HCT116 (cell line): ENCODE results near the gene SLC6A11. TPM values are rescaled to one million over a fixed set of nuclear protein-coding genes. Genes with fewer than 3 reads are reported as not detected.

Experiments
- ATAC-seq: fragments of 200-7000 bp; cut with Tn5 transposase; 2 replicates; pipeline ENCODE4 v1.9.1; 2020; ENCODE audit warnings: mild to moderate bottlenecking, moderate library complexity
- BruUV-seq: library from RNA; stranded (reverse); fragments of 400-500 nt; replicated peaks from 2 replicates; lab custom pipeline; 2021; lab: Mats Ljungman, UMichigan
- CTCF ChIA-PET: fragments of 300-600 bp; sonication (Branson Sonifier 250); formaldehyde crosslinking; loops from one replicate; lab custom pipeline; 2021; ENCODE audit warnings: antibody characterized with exemption; lab: Charles Lee
- POLR2A ChIA-PET: fragments of 300-600, 350-600 bp; sonication (Branson Sonifier 250); formaldehyde crosslinking; loops from one replicate; lab custom pipeline; 2021; ENCODE audit warnings: antibody characterized with exemption; lab: Charles Lee
- RAD21 ChIA-PET, 2 experiments: fragments of 300-600 bp; sonication (Branson Sonifier 250); formaldehyde crosslinking; loops; one replicate each; lab custom pipeline; 2023; ENCODE audit warnings: low total read pairs in 2 of 2; ENCODE audit not compliant: uncharacterized antibody in 2 of 2, unreplicated experiment in 2 of 2, low non-redundant PET in 1 of 2; lab: Charles Lee
- DNase-seq: peaks from one replicate; pipeline ENCODE4 v3.0.0-alpha.2; 2010; ENCODE audit warnings: low read depth, low spot score
- H2AFZ ChIP-seq: fragments of 200-600 bp; shearing (Covaris generic), sonication (generic); 2 replicates; pipeline ENCODE4 v1.6.1; 2017; ENCODE audit warnings: low read depth, mixed run types, mixed read lengths, antibody characterized with exemption, low read length; ENCODE audit not compliant: poor library complexity, severe bottlenecking
- H3K27ac ChIP-seq: 2 replicates; pipeline ENCODE4 v1.5.1; 2012; ENCODE audit warnings: low read depth, low read length
- H3K27me3 ChIP-seq: fragments of 200-600 bp; sonication (generic); 2 replicates; pipeline ENCODE4 v1.6.1; 2016; ENCODE audit warnings: mixed run types, low read length, mixed read lengths; ENCODE audit not compliant: insufficient read depth
- H3K36me3 ChIP-seq, 2 experiments: fragments of 200-500 bp in 1 of 2; fragments of 200-600 bp in 1 of 2; sonication (Bioruptor generic) in 1 of 2; sonication (generic) in 1 of 2; 2 replicates each; pipeline versions ENCODE4 v1.5.1 to v1.6.1; 2014 to 2016; ENCODE audit warnings: low read length in 2 of 2, inconsistent platforms in 1 of 2, mixed read lengths in 1 of 2, mixed run types in 1 of 2; ENCODE audit not compliant: insufficient read depth in 2 of 2, control insufficient read depth in 1 of 2
- H3K4me1 ChIP-seq, 2 experiments: fragments of 200-600 bp in 1 of 2; sonication (generic) in 1 of 2; 2 replicates each; pipeline versions ENCODE4 v1.5.1 to v1.6.1; 2012 to 2017; ENCODE audit warnings: low read length in 2 of 2, inconsistent platforms in 1 of 2, mild to moderate bottlenecking in 1 of 2, mixed read lengths in 1 of 2, mixed run types in 1 of 2, moderate library complexity in 1 of 2; ENCODE audit not compliant: insufficient read depth in 2 of 2, control insufficient read depth in 1 of 2
- H3K4me2 ChIP-seq: fragments of 200-600 bp; sonication (generic); 2 replicates; pipeline ENCODE4 v1.6.1; 2017; ENCODE audit warnings: mixed run types, low read length, mixed read lengths
- H3K4me3 ChIP-seq, 2 experiments: fragments of 200-600 bp in 1 of 2; sonication (generic) in 1 of 2; replicated peaks in 1 of 2; 2 replicates each; pipeline ENCODE4 v1.5.1; 2011 to 2016; ENCODE audit warnings: low read length in 2 of 2, control low read depth in 1 of 2, low read depth in 1 of 2, mild to moderate bottlenecking in 1 of 2, mixed read lengths in 1 of 2, mixed run types in 1 of 2
- H3K79me2 ChIP-seq: fragments of 200-600 bp; sonication (generic); 2 replicates; pipeline ENCODE4 v1.6.1; 2017; ENCODE audit warnings: mild to moderate bottlenecking, mixed run types, low read length, moderate library complexity, mixed read lengths; ENCODE audit not compliant: insufficient read depth
- H3K9ac ChIP-seq: fragments of 200-600 bp; sonication (generic); 2 replicates; pipeline ENCODE4 v1.6.1; 2016; ENCODE audit warnings: low read length, mixed read lengths
- H3K9me2 ChIP-seq: fragments of 200-600 bp; sonication (generic), shearing (Covaris generic); 2 replicates; pipeline ENCODE4 v1.6.1; 2017; ENCODE audit warnings: mixed run types, mild to moderate bottlenecking, moderate library complexity; ENCODE audit not compliant: insufficient read depth
- H3K9me3 ChIP-seq, 2 experiments: fragments of 200-500 bp in 1 of 2; fragments of 200-600 bp in 1 of 2; sonication (Bioruptor generic) in 1 of 2; sonication (generic) in 1 of 2; 2 replicates each; pipeline ENCODE4 v1.6.1; 2014 to 2017; ENCODE audit warnings: low read length in 2 of 2, mixed read lengths in 2 of 2, inconsistent platforms in 1 of 2, low read depth in 1 of 2, mild to moderate bottlenecking in 1 of 2, mixed run types in 1 of 2, moderate library complexity in 1 of 2; ENCODE audit not compliant: control insufficient read depth in 1 of 2, insufficient read depth in 1 of 2
- H4K20me1 ChIP-seq: fragments of 200-600 bp; sonication (generic), shearing (Covaris generic); 2 replicates; pipeline ENCODE4 v1.6.1; 2017; ENCODE audit warnings: mixed run types, mild to moderate bottlenecking, moderate library complexity; ENCODE audit not compliant: insufficient read depth
- CEBPB ChIP-seq: IDR thresholded peaks from 2 replicates; pipeline ENCODE4 v1.6.1; 2012; ENCODE audit warnings: low read depth
- EZH2 ChIP-seq: fragments of 200-600 bp; sonication (generic); IDR thresholded peaks from 2 replicates; pipeline ENCODE4 v1.6.1; 2017; ENCODE audit warnings: antibody characterized with exemption, mixed run types
- EZH2phosphoT487 ChIP-seq: fragments of 200-600 bp; IDR thresholded peaks from 2 replicates; pipeline ENCODE4 v1.6.1; 2018; ENCODE audit warnings: antibody characterized with exemption, borderline replicate concordance
- FOSL1 ChIP-seq: IDR thresholded peaks from 2 replicates; pipeline ENCODE4 v1.6.1; 2012; ENCODE audit warnings: low read depth
- JUND ChIP-seq: IDR thresholded peaks from 2 replicates; pipeline ENCODE4 v1.6.1; 2012
- RAD21 ChIP-seq: IDR thresholded peaks from 2 replicates; pipeline ENCODE4 v1.6.1; 2012; ENCODE audit warnings: low read depth, mild to moderate bottlenecking
- SP1 ChIP-seq: IDR thresholded peaks from 2 replicates; pipeline ENCODE4 v1.6.1; 2012; ENCODE audit warnings: low read depth
- SRF ChIP-seq: IDR thresholded peaks from 2 replicates; pipeline ENCODE4 v1.6.1; 2012; ENCODE audit warnings: low read depth
- YY1 ChIP-seq: IDR thresholded peaks from 2 replicates; pipeline ENCODE4 v1.6.1; 2011; ENCODE audit warnings: low read length, low read depth, moderate library complexity, mild to moderate bottlenecking; ENCODE audit not compliant: insufficient replicate concordance; ENCODE audit errors: extremely low read depth
- intact Hi-C: fragments of 100-400 bp; cut with micrococcal nuclease; formaldehyde crosslinking; loops from 2 replicates; pipeline ENCODE4 v1.10.0; 2022
- total RNA-seq: library from RNA; stranded (reverse); gene quantifications from one replicate; pipeline ENCODE4 v1.2.1, GENCODE V29; 2021; ENCODE audit not compliant: unreplicated experiment
- TF ChIP-seq, protein P1 (sequence below): IDR thresholded peaks from 2 replicates; pipeline ENCODE4 v1.6.1; 2011; ENCODE audit warnings: mild to moderate bottlenecking, low read length, moderate library complexity; ENCODE audit not compliant: insufficient replicate concordance; ENCODE audit errors: extremely low read depth
- TF ChIP-seq, protein P2 (sequence below): IDR thresholded peaks from 2 replicates; pipeline ENCODE4 v1.6.1; 2012; ENCODE audit warnings: low read depth

Gene SLC6A11
- total RNA-seq, 1 experiment from 2014 or later: not detected

DNA sequence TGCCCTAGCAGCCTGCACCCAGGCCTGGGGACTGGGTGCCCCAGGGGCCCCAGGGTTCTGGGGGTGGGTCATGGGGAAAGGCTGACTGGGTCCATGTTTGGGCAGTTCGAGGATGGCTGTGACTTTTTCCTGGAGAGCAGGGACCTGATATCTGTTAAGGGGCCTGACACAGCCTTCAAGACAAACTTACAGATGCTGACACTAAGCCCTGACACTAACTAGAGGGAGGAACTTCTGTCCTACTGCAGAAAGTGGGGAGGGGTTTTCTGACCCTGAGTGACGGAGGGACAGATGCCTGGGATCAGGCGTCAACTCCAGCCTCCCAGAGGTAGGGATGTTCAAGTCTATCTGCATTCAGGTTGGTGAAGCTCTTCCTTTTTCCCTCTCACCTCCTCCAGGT lies 45.0 kb upstream of the SLC6A11 start:
- Histone ChIP-seq H3K27me3 (peaks cover 8% of the 10 kb centered on the region; the same call in 1 of the 2 replicates), H3K27ac (no peak overlapping the region), H3K9me2 (no peaks in the 10 kb centered on the region), H3K4me2 (no peak overlapping the region), H2AFZ (no peak overlapping the region), H4K20me1 (no peaks in the 10 kb centered on the region), H3K9ac (no peak overlapping the region), H3K9me3 (no peaks in the 10 kb centered on the region), H3K4me3 (no peak overlapping the region), H3K36me3 (no peaks in the 10 kb centered on the region), H3K4me1 (peaks cover 0 to 6% of the 10 kb centered on the region in 2 experiments; a peak in 2 of 4 replicates), H3K79me2 (no peaks in the 10 kb centered on the region)
- ATAC-seq: no peak
- intact Hi-C loops: no loop called here
- TF ChIP-seq EZH2phosphoT487: no peak
- TF ChIP-seq, protein P1, sequence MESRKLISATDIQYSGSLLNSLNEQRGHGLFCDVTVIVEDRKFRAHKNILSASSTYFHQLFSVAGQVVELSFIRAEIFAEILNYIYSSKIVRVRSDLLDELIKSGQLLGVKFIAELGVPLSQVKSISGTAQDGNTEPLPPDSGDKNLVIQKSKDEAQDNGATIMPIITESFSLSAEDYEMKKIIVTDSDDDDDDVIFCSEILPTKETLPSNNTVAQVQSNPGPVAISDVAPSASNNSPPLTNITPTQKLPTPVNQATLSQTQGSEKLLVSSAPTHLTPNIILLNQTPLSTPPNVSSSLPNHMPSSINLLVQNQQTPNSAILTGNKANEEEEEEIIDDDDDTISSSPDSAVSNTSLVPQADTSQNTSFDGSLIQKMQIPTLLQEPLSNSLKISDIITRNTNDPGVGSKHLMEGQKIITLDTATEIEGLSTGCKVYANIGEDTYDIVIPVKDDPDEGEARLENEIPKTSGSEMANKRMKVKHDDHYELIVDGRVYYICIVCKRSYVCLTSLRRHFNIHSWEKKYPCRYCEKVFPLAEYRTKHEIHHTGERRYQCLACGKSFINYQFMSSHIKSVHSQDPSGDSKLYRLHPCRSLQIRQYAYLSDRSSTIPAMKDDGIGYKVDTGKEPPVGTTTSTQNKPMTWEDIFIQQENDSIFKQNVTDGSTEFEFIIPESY: no peak
- no peak for TF ChIP-seq RAD21
- no peak for TF ChIP-seq SRF
- DNase-seq: no peak
- ChIA-PET CTCF (no interaction called here), RAD21 (no interaction called here), POLR2A (no interaction called here)
- BruUV-seq: no TSS peak

DNA sequence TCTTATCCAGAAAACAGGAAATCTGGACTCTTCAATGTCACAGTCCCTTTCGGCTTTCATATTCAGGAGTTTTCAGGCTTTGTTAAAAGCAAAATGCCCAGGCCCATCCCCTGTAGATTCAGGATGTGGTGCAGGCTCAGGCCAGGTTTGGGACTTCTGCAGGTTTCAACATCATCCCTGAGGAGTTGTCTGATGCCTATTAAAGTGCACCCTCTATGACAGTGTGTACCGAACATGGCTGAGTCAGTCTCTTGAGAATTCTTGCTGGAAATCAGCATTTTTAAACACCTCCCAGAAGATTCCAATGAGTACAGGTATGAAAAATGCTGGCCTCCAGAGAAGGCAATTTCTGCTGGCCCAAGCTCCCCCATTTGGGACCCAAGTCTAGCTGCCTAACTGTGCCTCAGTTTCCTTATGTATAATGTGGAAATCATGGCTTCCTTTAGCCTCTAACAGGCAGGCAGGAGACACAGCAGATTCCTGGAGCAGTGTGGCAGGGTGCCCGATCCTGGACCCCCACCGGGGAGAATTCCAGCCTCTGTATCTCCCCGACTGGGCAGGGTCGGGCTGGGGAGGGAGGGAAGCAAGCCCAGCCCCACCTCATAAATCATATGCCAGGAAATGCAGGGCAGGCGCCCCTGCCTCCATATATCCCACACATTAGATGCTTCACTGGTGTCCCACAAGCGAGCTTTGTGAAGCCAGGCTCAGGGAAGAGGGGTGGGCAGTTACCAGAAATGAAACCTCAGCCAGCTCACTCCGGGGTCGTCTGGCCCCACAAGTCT lies 44.4 kb upstream of the SLC6A11 start:
- DNase-seq: no peak
- no TSS peak for BruUV-seq
- H3K27ac ChIP-seq: no peak overlapping the region
- TF ChIP-seq SP1 (no peak), EZH2phosphoT487 (no peak), CEBPB (no peak), YY1 (no peak), EZH2 (no peak), RAD21 (no peak), JUND (no peak), FOSL1 (no peak), SRF (no peak)
- TF ChIP-seq, protein P2, sequence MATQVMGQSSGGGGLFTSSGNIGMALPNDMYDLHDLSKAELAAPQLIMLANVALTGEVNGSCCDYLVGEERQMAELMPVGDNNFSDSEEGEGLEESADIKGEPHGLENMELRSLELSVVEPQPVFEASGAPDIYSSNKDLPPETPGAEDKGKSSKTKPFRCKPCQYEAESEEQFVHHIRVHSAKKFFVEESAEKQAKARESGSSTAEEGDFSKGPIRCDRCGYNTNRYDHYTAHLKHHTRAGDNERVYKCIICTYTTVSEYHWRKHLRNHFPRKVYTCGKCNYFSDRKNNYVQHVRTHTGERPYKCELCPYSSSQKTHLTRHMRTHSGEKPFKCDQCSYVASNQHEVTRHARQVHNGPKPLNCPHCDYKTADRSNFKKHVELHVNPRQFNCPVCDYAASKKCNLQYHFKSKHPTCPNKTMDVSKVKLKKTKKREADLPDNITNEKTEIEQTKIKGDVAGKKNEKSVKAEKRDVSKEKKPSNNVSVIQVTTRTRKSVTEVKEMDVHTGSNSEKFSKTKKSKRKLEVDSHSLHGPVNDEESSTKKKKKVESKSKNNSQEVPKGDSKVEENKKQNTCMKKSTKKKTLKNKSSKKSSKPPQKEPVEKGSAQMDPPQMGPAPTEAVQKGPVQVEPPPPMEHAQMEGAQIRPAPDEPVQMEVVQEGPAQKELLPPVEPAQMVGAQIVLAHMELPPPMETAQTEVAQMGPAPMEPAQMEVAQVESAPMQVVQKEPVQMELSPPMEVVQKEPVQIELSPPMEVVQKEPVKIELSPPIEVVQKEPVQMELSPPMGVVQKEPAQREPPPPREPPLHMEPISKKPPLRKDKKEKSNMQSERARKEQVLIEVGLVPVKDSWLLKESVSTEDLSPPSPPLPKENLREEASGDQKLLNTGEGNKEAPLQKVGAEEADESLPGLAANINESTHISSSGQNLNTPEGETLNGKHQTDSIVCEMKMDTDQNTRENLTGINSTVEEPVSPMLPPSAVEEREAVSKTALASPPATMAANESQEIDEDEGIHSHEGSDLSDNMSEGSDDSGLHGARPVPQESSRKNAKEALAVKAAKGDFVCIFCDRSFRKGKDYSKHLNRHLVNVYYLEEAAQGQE: no peak

More for the DNA sequence above, 44.4 kb upstream of the SLC6A11 start:
- H3K4me3 ChIP-seq: no peak overlapping the region
- intact Hi-C loops: loop anchor here (1.0 kb wide), 1 partner anchor 112 kb away; no protein-coding TSS in a partner anchor
- H3K9ac ChIP-seq: no peak overlapping the region
- no peak overlapping the region for H2AFZ ChIP-seq
- H3K9me3 ChIP-seq: no peaks in the 10 kb centered on the region
- no peak for ATAC-seq
- H3K4me1 ChIP-seq: peaks cover 0 to 6% of the 10 kb centered on the region in 2 experiments; a peak in 2 of 4 replicates
- CTCF ChIA-PET: interaction anchor here (1.4 to 2.1 kb wide), 3 partner anchors 11 to 287 kb away, joined by 4 to 26 read pairs (median 17); no protein-coding TSS in a partner anchor
- H3K36me3 ChIP-seq: no peaks in the 10 kb centered on the region
- no peaks in the 10 kb centered on the region for H3K79me2 ChIP-seq
- H3K4me2 ChIP-seq: no peak overlapping the region
- RAD21 ChIA-PET: no interaction called here
- H3K9me2 ChIP-seq: no peaks in the 10 kb centered on the region
- peaks cover 13% of the 10 kb centered on the region; the same call in 1 of the 2 replicates for H3K27me3 ChIP-seq
- no peaks in the 10 kb centered on the region for H4K20me1 ChIP-seq
- POLR2A ChIA-PET: no interaction called here
